DND-41 (cell line): Measurements from ENCODE around the gene IARS2.

Source experiments
- CTCF ChIP-seq: IDR thresholded peaks from 2 replicates; pipeline ENCODE4 v1.5.1; 2012; ENCODE audit warnings: borderline replicate concordance, low read length, moderate library complexity, mild to moderate bottlenecking; ENCODE audit not compliant: poor library complexity, severe bottlenecking; ENCODE audit errors: extremely low read depth
- EZH2 ChIP-seq: IDR thresholded peaks from 3 replicates; pipeline ENCODE4 v1.6.1; 2012; ENCODE audit warnings: borderline replicate concordance, low read depth, mild to moderate bottlenecking, moderate library complexity, low read length, inconsistent platforms; ENCODE audit not compliant: severe bottlenecking

DNA sequence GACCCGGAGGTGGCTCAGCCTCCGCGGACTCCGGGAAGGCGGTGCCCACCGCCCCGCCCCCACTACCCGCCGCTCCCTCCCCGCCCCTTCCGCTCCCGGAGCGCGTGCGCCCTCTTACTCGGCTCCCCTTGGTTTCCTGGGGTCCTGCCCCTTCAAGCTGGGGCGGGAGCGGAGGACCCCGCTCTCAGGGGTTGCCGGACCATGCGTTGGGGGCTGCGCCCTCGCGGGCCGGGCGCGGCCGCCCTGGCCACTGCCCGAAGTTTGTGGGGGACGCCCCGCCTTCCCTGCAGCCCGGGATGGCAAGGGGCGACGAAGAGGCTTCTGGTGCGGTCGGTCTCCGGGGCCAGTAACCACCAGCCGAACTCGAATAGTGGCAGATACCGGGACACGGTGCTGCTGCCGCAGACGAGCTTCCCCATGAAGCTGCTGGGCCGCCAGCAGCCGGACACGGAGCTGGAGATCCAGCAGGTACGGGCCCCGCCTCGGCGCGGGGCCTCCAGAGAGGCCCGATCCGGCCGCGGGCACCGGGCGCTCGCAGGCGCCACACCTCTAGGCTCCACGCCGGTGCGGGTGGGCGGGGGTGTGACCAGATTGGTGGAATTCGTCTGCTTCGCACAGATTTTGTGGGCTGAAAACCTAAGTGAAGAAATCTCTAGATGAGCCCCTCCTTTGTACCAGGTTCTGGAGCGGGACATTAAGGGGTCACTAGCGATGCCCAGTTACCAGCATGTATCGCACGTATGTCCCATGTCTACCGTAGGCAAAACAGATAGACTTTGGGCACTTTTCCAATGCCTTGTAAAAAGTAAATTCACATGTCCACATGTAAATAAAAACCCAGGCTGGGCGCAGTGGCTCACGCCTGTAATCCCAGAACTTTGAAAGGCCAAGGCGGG lies at the start of gene IARS2:
- no peak for TF ChIP-seq CTCF
- TF ChIP-seq EZH2, result no peak
